Stimulated activated CD4-positive, alpha-beta T cell treated with anti-CD3 and anti-CD28 coated beads, Interleukin-15, amount 100 ng/mL, for 1 hour (primary cell): Measurements from ENCODE around the gene PALLD.

ENCODE experiments used
- DNase-seq, 2 donors: peaks; one replicate each; pipeline ENCODE4 v3.0.0-alpha.2; 2020; ENCODE audit warnings: low read depth in 1 of 2, low spot score in 1 of 2

The PALLD gene

DNA sequence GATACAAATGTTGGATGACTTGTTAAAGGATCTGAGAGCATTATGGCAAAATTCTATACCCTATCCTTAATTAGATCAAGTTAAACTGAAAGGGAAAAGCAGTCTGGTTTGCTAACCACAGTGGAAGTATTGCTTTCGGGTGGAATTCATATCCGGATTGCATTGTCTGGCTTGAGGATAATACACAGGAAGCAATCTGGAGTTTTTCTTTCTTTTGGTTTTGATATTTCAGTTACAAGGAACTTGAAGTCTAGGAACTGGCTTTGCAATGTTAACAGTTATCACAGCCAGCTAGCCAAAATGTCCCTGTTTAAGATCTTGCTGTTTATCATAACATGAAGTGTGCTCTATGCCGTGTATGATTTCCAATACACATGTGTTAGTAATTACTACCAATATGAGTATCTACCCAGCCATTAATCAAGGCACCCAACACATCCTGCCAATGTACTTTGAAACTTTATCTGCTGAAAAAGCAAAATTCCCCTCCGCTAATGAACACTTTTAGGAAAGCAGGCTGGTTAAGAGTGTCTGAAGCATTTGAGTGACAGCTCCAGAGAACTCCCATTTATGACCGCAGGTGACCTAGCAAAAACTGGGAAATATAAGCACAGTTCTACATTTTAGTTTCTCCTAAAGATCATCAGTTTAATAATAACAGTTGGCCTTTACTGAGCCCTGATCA, 146.4 kb downstream of the PALLD start:
- no peak for DNase-seq

DNA sequence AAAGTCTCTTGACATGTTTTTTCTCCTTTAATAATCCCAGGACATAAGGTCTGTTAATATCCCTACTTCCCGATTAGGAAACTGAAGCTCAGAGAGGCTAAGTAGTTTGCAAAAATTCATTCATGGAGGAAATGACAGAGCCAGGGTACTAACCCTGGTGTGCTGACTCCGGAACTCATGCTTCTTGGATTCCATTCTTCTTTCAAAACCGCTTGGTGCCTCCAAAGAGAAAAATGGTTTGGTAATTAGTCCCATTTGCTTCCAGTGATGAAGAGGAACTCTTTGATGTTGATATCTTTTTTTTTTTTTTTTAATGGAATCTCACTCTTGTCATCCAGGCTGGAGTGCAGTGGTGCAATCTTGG, 146.9 kb downstream of the PALLD start:
- DNase-seq = no peak

GRCh38 chr4:168646001-168646768, 149.3 kb downstream of the PALLD start:
- no peak for DNase-seq

DNA sequence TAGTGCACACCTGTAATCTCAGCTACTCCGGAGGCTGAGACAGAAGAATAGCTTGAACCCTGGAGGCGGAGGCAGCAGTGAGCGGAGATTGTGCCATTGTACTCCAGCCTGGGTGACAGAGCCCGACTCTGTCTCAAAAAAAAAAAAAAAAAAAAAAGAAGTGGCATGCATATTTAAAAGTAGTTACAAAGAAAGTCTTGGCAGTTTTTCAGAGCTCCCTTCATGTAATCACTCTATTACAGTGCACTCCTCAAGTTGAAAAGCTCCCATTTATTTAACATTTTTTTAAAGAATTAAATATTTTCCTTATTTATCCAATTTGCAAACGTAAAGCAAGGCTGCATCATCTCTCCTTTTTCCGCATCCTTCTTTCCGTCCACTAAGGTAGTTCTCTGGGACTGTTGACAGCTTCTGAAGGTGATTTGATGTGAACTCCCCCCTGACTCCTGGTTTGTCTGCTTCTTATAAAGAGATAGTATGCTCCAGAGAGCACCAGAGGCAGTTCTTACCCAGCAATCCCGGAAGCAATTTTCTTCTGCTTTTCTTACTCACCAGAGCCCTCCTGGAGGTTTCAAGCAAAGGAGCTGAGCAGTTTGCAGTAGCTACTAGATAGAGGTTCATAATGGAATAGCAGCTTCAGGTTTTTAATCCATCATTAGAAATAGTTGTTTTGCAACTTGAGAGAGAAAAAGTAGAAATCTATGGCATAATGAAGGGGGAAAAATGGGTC, 151.0 kb downstream of the PALLD start:
- no peak for DNase-seq

DNA sequence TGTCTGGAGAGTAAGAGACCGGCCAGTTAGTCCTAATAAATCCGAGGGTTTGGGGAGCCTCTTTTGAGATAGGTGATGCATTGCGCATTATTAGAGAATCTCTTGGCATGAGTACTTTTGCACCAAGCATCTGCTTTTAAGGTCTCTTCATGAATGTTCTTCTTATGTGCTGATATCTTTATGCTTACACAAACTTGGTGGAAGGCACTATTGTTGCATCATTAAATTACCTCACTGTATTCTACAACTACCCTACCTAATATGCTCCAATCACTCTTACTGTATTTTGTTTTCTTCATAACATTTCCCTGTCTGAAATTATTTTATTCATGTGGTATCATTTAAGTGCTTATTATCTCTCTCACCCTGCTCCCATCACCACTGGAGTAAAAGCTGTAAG, 151.6 kb downstream of the PALLD start:
- no peak for DNase-seq

DNA sequence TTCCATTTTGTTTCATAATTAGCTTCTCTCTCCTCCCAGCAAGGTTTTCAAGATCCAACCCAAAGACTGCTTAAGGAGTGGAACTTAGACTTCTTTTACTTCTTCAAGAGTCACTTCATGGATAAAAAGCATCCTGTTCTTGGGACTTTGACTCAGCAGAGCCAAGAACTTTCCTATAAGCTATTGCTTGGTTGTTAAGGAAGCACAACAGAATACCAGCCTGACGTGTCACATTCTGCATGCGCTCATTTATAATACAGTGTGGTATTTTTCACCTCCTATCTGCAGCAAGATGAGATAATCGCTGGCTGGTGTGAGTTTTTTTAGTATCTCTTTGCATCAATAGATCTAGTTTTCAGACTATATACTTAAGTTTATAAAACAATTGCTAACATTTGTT, 152.1 kb downstream of the PALLD start:
- DNase-seq = no peak

DNA sequence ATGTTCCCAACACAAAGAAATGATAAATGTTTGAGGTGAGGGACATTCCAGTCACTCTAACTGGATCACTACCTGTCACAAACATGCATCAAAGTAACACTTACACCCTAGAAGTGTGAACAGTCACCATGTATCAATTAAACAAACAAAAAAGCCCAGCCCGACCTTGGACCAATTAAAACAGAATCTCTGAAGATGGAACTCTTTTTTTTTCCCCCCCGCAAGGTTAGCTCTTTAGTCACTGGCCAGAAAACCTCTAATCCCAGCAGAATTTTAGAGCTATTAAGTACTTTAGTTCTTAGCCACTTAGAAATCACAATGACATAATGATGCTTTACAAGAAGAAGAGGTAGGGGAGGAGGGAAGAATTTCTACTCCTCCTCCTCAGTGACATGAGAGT, 154.5 kb downstream of the PALLD start:
- DNase-seq = no peak

DNA sequence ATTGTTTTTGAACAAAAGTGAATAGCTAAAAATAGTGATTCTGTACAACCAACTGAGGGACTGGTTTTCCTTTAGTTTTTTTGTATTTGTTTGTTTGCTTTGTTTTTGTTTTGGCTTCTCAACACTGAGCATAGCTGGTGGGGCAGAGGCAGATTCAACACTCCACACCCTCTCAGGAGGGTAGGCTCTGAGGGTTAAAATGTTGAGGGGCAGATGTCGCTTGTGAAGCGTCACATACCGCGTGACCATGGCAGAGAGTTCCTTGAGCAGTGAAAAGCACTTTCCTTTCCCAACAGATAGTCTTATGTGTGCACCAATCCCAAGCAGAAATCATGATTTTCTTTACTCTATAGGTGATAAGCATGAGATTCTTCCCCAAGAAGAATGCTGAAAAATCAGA, 155.0 kb downstream of the PALLD start:
- no peak for DNase-seq

GRCh38 chr4:168652755-168653154, 155.9 kb downstream of the PALLD start:
- no peak for DNase-seq

- no peak for DNase-seq
Measured at GRCh38 chr4:168654104-168654847, 157.4 kb downstream of the PALLD start.

DNA sequence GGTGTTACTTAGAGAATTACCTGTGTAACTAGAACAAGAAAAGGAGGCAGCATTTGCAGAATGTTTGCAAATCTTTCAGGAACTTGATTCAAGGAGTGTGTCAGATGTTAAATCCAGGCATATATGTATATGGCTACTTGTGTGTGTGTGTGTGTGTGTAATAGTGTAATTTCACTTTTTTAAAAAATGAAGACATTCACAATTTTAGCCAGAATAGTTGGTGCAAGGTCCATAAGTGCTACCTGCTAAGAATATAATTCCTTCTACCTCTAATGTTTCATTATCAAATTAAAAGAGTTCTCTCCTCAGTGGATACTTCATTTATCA, 158.0 kb downstream of the PALLD start:
- DNase-seq = no peak

- DNase-seq = no peak
Measured at GRCh38 chr4:168655182-168655581, 158.3 kb downstream of the PALLD start.

DNA sequence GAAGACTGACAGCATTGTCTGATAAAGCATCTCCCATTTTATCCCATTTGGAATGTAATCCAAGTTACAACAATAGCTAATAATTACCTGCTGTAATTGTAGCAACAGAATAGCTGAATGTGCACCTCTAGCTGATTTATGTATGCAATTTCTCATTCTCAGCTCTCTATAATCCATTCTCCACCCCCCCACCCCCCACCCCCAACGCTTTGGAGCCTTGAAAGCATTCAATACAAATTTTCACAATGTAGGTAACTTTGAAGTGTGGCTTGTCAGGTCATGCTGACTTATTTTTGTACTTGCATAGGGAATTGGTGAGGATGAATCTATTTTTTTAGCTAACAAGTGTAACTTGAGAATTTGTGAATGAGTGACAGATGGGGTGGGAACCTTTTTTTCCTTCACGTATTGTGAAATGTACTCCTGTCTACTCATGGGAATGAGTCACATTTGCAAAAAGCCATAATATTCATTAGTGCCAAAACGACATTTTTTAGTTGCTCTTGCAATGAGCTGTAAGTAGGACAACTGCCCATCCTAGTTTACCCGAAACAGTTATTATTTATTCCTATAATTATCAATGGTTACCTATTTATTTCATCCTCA, 159.3 kb downstream of the PALLD start:
- no peak for DNase-seq

DNA sequence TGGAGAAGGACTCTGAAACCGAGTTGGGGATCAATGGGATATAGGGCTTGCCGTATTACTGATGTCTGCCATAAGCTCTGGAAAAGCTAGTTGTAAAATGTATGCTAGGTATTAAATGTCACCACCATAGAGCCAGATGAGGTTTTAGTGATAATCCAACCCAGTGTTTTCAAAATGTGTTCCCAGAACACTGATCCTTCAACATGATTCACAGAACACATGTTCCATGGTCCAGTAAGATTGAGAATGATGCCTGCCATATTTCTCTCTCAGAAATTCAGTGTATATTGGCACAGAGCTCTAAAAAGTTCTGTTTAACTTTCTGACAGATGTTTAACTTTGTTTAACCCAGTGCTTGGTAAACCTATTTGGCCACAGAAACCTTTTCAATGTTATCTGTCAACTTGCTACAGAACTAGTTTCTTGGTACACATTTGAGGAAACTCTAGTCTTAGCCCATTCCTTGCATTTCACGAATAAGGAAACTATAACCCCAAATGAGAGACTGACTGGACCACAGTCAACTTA, 160.2 kb downstream of the PALLD start:
- no peak for DNase-seq

- no peak for DNase-seq
Measured at GRCh38 chr4:168658751-168659150, 161.9 kb downstream of the PALLD start.

GRCh38 chr4:168659741-168660465, 163.1 kb downstream of the PALLD start:
- no peak for DNase-seq

GRCh38 chr4:168662297-168662984, 165.6 kb downstream of the PALLD start:
- no peak for DNase-seq

DNA sequence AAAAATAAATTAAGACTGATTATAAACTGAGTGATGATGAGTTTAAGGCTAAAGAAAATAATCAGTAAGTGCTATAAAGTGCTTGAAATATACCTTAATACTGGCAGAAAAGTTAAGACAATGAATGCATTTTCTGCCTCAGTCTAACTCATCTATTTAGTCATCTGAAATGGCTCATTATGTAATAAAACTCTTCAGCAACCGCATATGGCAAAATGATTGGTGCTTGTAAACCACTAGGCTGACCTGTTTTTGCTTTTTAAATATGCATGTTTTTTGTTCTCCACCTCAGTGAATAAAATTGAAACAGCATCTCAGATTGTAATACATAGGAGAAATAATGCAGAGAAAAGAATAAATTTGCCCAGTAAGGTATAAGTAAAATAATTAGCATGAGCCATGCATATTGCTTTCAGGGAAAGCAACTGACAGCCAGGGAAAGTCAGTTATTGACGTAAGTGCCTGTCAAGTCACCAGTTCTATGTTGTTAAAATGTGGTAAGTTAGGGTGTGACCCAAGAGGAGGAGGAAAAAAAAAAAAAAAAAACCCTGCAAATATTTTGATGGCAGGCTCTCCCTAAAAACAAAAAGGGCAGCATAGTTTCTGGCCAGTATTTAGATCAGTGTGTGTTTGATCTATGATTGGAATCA, 167.5 kb downstream of the PALLD start:
- no peak for DNase-seq

DNA sequence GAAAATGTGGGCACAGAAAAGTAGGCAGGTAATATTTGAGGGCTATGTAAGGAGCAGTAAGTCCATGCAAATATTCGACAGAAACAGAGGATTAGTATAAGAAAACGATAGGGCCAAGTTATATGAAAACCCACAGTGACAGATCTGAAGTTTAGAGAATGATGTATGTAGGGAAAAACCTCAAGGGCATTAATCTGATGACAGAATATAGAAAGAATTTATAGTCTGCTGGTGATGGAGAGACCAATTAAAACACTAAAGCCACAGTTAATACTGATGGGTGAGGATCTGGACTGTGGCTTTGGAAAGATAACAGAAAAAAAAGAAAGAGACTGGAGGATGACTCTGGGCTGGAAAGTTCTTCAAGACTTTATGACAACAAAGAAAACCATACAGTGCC, 169.7 kb downstream of the PALLD start:
- no peak for DNase-seq
